Activated B cell treated with CpG ODN at 0.5 μM for 24 hours (primary cell): ENCODE data around the gene PRR13. TPM values are rescaled to one million over a fixed set of nuclear protein-coding genes. Genes with fewer than 3 reads are reported as not detected.
"Not testable (repeated sequence)": the region's sequence is repeated elsewhere in the genome, so short reads cannot be mapped to it uniquely, and the experiment has no call there.

Source experiments
- ATAC-seq: fragments of 200-7000 bp; cut with Tn5 transposase; one replicate; pipeline ENCODE4 v1.10.0; 2021; ENCODE audit warnings: low read depth, mild to moderate bottlenecking, moderate library complexity
- CTCF ChIA-PET: fragments of 350-600 bp; sonication (Branson Sonifier 250); formaldehyde crosslinking; loops from one replicate; lab custom pipeline; 2021; ENCODE audit warnings: antibody characterized with exemption; lab: Charles Lee
- POLR2A ChIA-PET: fragments of 350-600 bp; sonication (Branson Sonifier 250); formaldehyde crosslinking; loops from one replicate; lab custom pipeline; 2021; ENCODE audit warnings: antibody characterized with exemption; lab: Charles Lee
- DNase-seq: peaks from one replicate; pipeline ENCODE4 v3.0.0; 2022
- H3K27ac Mint-ChIP-seq: one replicate; pipeline ENCODE4 v1.8.0; 2020; ENCODE audit warnings: mixed read lengths
- H3K27me3 Mint-ChIP-seq: one replicate; pipeline ENCODE4 v1.8.0; 2021; ENCODE audit warnings: mixed read lengths
- H3K36me3 Mint-ChIP-seq: one replicate; pipeline ENCODE4 v1.8.0; 2021; ENCODE audit warnings: low read depth, mixed read lengths
- H3K4me1 Mint-ChIP-seq: one replicate; pipeline ENCODE4 v1.8.0; 2021; ENCODE audit warnings: mixed read lengths
- H3K4me3 Mint-ChIP-seq: one replicate; pipeline ENCODE4 v1.8.0; 2020; ENCODE audit warnings: mild to moderate bottlenecking, mixed read lengths
- H3K9me3 Mint-ChIP-seq: one replicate; pipeline ENCODE4 v1.8.0; 2020; ENCODE audit warnings: mixed read lengths
- intact Hi-C: fragments of 100-400 bp; cut with micrococcal nuclease; formaldehyde crosslinking; loops from one replicate; pipeline ENCODE4 v1.15.1; 2024
- total RNA-seq: library from RNA; stranded (reverse); gene quantifications from 2 replicates; pipeline ENCODE4 v1.2.3, GENCODE V29; 2022
- TF ChIP-seq, protein P1 (sequence below): fragments of 200-600 bp; IDR thresholded peaks from one replicate; pipeline ENCODE4 v1.8.0; 2022; ENCODE audit warnings: antibody characterized with exemption, mild to moderate bottlenecking

The PRR13 gene
- total RNA-seq, 1 donor from 2014 or later: 266 TPM

- H3K9me3 Mint-ChIP-seq: no peaks in the 10 kb centered on the region
- TF ChIP-seq, protein P1, sequence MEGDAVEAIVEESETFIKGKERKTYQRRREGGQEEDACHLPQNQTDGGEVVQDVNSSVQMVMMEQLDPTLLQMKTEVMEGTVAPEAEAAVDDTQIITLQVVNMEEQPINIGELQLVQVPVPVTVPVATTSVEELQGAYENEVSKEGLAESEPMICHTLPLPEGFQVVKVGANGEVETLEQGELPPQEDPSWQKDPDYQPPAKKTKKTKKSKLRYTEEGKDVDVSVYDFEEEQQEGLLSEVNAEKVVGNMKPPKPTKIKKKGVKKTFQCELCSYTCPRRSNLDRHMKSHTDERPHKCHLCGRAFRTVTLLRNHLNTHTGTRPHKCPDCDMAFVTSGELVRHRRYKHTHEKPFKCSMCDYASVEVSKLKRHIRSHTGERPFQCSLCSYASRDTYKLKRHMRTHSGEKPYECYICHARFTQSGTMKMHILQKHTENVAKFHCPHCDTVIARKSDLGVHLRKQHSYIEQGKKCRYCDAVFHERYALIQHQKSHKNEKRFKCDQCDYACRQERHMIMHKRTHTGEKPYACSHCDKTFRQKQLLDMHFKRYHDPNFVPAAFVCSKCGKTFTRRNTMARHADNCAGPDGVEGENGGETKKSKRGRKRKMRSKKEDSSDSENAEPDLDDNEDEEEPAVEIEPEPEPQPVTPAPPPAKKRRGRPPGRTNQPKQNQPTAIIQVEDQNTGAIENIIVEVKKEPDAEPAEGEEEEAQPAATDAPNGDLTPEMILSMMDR: no peak
- no peak overlapping the region for H3K27ac Mint-ChIP-seq
- no peaks in the 10 kb centered on the region for H3K4me1 Mint-ChIP-seq
- intact Hi-C loops: no loop called here
- DNase-seq: no peak
- ATAC-seq: peak; percentile 57
- ChIA-PET POLR2A (interaction anchor here (0.5 kb wide), 1 partner anchor 14 kb away, joined by 3 read pairs; the partner anchor contains the start of gene PRR13), CTCF (interaction anchor here (1.6 kb wide), 1 partner anchor 75 kb away, joined by 14 read pairs; no protein-coding TSS in a partner anchor)
- no peaks in the 10 kb centered on the region for H3K36me3 Mint-ChIP-seq
- no peaks in the 10 kb centered on the region for H3K27me3 Mint-ChIP-seq
- no peak overlapping the region for H3K4me3 Mint-ChIP-seq
These were observed 13.5 kb upstream of the PRR13 start for GRCh38 chr12:53427905-53428594.

DNA sequence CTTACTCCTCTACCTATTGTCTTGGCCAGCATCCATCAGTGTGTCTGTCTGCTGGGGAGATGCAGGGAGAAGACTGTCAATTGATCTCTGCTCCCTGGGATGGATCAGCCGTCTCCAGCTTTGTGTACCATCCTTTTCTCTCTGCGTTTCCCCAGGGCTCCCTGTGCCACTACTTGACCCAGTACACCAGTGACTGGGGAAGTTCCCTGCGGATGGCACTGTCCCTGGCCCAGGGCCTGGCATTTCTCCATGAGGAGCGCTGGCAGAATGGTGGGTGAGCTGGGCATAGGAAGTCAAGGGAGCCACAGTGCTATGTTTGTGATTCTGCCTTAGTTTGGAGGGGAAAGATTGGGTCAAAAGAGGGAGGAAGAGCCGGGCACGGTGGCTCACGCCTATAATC lies 12.8 kb upstream of the PRR13 start:
- ChIA-PET CTCF (interaction anchor here (1.6 kb wide), 1 partner anchor 76 kb away, joined by 14 read pairs; no protein-coding TSS in a partner anchor), POLR2A (interaction anchor here (0.5 kb wide), 1 partner anchor 13 kb away, joined by 3 read pairs; the partner anchor contains the start of gene PRR13)
- ATAC-seq (no peak), DNase-seq (no peak)
- TF ChIP-seq, protein P1: no peak
- Mint-ChIP-seq H3K4me3 (no peak overlapping the region), H3K27me3 (no peaks in the 10 kb centered on the region), H3K9me3 (no peaks in the 10 kb centered on the region), H3K27ac (no peak overlapping the region), H3K36me3 (no peaks in the 10 kb centered on the region), H3K4me1 (no peaks in the 10 kb centered on the region)
- intact Hi-C loops: no loop called here

- DNase-seq: no peak
- ChIA-PET POLR2A (no interaction called here), CTCF (interaction anchor here (1.4 kb wide), 1 partner anchor 78 kb away, joined by 3 read pairs; no protein-coding TSS in a partner anchor)
- intact Hi-C loops: no loop called here
- no peak overlapping the region for H3K4me3 Mint-ChIP-seq
- no peaks in the 10 kb centered on the region for H3K36me3 Mint-ChIP-seq
- H3K9me3 Mint-ChIP-seq: no peaks in the 10 kb centered on the region
- no peaks in the 10 kb centered on the region for H3K27me3 Mint-ChIP-seq
- no peak for ATAC-seq
- H3K4me1 Mint-ChIP-seq: no peaks in the 10 kb centered on the region
- H3K27ac Mint-ChIP-seq: no peak overlapping the region
- TF ChIP-seq, protein P1: no peak
These were observed 11.4 kb upstream of the PRR13 start for GRCh38 chr12:53430116-53430515.

DNA sequence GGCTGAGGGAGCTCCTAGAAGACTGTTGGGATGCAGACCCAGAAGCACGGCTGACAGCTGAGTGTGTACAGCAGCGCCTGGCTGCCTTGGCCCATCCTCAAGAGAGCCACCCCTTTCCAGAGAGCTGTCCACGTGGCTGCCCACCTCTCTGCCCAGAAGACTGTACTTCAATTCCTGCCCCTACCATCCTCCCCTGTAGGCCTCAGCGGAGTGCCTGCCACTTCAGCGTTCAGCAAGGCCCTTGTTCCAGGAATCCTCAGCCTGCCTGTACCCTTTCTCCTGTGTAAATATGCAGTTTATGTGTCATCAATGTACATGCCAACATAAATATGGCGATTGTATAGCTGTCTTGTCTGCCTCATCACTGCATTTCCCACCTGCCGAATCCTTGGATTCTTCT lies 10.3 kb upstream of the PRR13 start:
- Mint-ChIP-seq H3K27me3 (no peaks in the 10 kb centered on the region), H3K36me3 (no peaks in the 10 kb centered on the region), H3K4me3 (no peak overlapping the region), H3K9me3 (no peaks in the 10 kb centered on the region), H3K4me1 (no peaks in the 10 kb centered on the region), H3K27ac (no peak overlapping the region)
- ATAC-seq (no peak), DNase-seq (no peak)
- POLR2A ChIA-PET: no interaction called here
- TF ChIP-seq, protein P1: no peak
- intact Hi-C loops: no loop called here
- CTCF ChIA-PET: interaction anchor here (1.4 kb wide), 1 partner anchor 79 kb away, joined by 3 read pairs; no protein-coding TSS in a partner anchor

DNA sequence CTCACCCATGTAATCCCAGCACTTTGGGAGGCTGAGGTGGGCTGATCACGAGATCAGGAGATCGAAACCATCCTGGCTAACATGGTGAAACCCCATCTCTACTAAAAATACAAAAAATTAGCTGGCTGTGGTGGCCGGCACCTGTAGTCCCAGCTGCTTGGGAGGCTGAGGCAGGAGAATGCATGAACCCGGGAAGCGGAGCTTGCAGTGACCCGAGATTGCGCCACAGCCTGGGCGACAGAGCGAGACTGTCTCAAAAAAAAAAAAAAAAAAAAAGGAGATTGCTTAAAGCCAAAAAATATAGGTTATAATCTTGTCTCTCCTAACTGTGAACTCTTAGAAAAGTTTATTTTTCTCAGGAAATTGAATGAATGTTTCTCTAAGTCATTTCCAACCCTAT lies 6.2 kb upstream of the PRR13 start:
- intact Hi-C loops, DNase-seq, ATAC-seq, H3K36me3 Mint-ChIP-seq, H3K9me3 Mint-ChIP-seq, H3K4me3 Mint-ChIP-seq, H3K27ac Mint-ChIP-seq, H3K27me3 Mint-ChIP-seq, H3K4me1 Mint-ChIP-seq: not testable (repeated sequence)
- ChIA-PET POLR2A (interaction anchor here (0.6 kb wide), 1 partner anchor 236 kb away, joined by 3 read pairs; no protein-coding TSS in a partner anchor), CTCF (interaction anchor here (0.7 kb wide), 1 partner anchor 27 kb away, joined by 4 read pairs; no protein-coding TSS in a partner anchor)

DNA sequence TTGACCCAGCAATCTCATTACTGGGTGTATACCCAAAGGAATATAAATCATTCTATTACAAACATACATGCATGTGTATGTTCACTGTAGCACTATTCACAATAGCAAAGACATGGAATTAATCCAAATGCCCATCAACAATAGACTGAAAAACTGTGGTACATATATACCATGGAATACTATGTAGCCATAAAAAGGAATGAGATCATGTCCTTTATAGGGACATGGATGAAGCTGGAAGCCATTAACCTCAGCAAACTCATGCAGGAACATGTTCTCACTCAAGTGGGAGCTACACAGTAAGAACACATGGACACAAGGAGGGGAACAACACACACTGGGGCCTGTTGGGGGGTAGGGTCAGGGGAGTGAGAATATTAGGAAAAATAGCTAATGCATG lies 2.0 kb upstream of the PRR13 start:
- DNase-seq, intact Hi-C loops, CTCF ChIA-PET, H3K27ac Mint-ChIP-seq, H3K27me3 Mint-ChIP-seq, H3K9me3 Mint-ChIP-seq, ATAC-seq, H3K4me3 Mint-ChIP-seq: not testable (repeated sequence)
- Mint-ChIP-seq H3K36me3 (peaks cover 26% of the 10 kb centered on the region), H3K4me1 (peaks cover 29% of the 10 kb centered on the region)
- POLR2A ChIA-PET: interaction anchor here (0.8 to 2.5 kb wide), 3 partner anchors 11 to 61 kb away, joined by 3 to 12 read pairs (median 5); partner anchors contain the start of gene TARBP2
